Stimulated activated CD8-positive, alpha-beta memory T cell treated with anti-CD3 and anti-CD28 coated beads, Interleukin-7, amount 100 ng/mL, for 48 hours (primary cell): ENCODE measurements around the gene SLC7A4.
"Not testable (repeated sequence)": the region's sequence is repeated elsewhere in the genome, so short reads cannot be mapped to it uniquely, and the experiment has no call there.

Source experiments
- DNase-seq, 2 donors: peaks; one replicate each; pipeline ENCODE4 v3.0.0-alpha.2; 2020; ENCODE audit warnings: low read depth in 1 of 2; ENCODE audit errors: extremely low read depth in 1 of 2

Gene SLC7A4

DNA sequence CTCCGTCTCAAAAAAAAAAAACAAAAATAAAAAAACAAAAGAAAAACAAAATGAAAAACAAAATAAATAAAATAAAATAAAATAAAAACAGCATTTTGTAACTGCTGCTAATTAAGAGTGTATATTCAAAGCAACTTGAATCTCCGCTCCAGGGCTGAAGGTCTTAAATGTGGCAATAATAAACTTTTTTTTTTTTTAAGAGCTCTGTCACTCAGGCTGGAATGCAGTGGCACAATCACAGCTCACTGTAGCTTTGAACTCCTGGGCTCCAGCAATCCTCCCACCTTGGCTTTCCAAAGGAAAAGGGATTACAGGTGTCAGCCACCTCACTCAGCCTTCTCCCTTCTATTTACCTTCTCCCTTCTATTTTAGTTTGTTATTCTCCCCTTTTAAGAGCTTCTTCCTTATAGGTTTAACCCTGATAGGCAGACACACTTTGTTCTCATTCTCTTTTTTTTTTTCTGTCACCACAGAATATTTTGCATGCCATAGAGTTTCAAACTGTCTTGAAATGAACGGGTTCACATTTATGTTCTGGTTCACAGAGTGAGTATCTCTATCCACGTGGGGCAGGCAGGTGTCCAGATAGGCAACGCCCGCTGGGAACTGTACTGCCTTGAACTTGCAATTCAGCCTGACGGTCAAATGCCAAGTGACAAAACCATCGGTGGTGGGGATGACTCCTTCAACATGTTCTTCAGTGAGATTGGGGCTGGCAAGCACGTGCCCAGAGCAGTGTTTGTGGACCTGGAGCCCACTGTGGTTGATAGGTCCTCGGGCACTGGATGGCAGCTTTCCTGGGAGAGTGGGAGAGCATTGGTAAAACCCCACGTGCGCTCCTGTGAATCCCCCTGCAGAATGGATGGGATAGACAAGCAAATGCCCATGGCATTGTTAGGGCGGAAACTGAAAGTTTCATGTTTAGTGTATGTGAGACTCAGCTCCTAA lies 32.8 kb upstream of the SLC7A4 start:
- no peak for DNase-seq

DNA sequence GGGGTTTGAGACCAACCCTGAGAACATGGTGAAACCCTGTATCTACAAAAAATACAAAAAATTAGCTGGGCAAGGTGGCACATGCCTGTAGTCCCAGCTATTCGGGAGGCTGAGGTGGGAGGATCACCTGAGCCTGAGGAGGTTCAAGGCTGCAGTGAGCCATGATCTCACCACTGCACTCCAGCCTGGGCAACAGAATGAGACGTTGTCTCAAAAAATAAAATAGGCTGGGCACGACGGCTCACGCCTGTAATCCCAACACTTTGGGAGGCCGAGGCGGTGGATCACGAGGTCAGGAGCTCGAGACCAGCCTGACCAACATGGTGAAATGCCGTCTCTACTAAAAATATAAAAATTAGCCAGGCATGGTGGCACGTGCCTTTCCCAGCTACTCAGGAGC lies 32.1 kb upstream of the SLC7A4 start:
- DNase-seq: not testable (repeated sequence)

DNA sequence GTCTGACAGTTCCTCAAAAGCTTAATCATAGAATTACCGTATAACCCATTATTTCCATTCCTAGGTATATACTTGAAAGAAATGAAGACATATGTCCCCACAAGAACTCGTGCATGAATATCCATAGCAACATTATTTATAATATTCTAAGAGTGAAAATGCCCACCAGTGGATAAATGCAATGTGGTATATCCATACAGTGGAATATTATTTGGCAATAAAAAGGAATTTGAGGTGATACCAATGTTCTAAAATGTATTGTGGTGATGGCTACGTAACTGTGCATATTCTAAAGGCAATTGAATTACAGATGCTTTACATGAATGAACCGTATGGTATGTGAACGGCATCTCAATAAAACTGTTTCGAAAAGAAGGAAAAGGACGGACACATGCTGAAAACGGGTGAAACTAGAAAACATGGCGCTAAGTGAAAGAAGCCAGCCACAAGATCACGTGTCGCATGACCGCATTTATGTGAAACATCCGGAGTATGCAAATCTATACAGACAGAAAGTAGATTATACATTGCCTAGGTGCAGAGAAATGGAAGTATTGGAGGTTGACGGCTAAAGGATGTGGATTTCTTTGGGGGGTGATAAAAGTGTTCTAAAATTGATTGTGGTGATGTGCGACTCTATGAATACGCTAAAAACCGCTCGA lies 29.4 kb upstream of the SLC7A4 start:
- DNase-seq: not testable (repeated sequence)

DNA sequence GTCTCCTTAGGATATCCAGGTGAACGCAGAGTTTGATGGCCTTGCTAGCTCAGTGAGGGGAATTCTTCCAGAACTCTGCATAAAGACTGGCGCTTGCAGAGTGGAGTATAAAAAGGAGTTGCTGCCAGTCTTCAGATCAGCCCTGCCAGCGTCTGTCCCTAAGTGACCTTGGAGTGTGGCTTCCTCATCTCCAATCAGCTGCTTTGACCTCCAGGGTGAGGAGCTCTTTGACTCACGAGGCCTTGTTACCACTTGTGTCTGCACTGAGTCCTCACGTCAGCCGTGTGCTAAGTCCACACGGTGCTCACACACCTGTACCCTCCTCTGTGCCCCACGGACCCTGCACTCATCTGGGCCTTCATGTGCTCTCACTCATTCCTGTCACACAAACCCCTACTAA lies 28.0 kb upstream of the SLC7A4 start:
- DNase-seq: not testable (repeated sequence)

DNA sequence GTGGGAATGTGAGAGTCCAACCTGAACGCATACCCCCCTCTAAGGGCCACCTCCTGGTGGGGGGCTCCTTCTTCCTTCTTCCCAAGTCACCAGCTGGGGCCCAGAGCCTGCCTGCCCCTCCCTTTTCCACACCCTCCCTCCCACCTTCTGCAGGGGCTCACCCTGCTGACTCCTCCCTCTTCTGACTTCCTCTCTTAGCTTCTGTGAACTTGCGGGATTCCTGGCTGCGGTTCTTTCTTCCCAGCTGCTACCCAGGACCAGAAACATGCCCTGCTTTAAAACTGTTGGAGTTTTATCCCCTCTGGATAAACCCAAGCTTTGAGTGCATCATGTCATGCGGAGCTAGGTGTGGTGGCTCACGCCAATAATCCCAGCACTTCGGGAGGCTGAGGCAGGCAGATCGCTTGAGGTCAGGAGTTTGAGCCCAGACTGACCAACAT lies 23.5 kb upstream of the SLC7A4 start:
- DNase-seq: no peak

DNA sequence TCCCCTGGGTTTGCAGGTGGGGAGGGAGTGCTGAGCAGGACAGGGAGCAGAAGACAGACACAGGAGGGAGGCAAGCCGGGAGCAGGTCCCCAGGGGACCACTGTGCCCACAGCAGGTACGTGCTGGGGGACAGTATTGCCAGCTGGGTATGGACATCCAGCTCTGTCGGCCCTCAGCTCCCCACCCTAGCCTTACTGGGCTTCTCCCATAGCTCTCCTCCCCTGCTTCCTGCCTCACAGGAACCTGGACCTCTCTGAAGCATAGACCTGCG lies 23.1 kb upstream of the SLC7A4 start:
- DNase-seq: no peak

DNA sequence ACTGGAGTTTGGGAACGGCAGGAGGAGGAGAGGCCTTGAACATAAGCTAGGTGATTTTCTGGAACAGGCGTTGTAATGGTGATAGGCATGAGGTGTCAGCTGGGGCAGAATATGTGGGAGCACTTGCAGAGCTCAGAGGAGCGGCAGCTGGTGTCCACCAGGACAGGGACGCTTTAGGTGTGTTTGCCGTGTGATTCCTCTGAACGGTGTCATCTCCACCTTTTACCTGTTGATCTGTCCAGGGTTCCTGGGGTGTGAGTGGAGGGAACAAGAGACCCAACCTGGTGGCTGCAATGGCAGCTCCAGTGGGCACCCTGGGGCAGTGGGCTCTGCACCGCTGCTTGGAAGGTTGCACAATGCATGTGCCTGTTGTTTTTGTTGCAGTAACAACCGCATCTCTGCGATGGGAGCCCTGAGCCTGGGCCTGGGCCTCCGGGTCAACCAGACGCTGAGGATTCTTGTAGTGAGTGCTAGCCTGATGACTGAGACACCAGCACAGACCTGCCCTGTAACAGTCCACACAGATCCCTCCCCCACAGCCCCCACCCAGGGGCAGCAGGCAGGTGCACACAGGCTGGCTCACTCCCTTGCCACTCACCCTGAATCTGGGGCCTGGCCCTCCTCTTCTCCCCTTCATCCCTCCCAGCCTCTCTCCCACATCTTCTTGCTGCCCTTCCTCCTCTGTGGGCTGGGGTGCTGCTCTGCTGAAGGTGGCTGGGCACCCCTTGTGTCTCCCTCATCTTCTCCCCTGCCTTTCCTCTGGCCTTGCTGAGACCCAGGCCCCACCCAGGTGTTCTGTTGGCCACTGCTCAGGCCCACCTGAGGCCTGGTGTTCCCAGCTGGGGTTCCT lies 22.6 kb upstream of the SLC7A4 start:
- no peak for DNase-seq

DNA sequence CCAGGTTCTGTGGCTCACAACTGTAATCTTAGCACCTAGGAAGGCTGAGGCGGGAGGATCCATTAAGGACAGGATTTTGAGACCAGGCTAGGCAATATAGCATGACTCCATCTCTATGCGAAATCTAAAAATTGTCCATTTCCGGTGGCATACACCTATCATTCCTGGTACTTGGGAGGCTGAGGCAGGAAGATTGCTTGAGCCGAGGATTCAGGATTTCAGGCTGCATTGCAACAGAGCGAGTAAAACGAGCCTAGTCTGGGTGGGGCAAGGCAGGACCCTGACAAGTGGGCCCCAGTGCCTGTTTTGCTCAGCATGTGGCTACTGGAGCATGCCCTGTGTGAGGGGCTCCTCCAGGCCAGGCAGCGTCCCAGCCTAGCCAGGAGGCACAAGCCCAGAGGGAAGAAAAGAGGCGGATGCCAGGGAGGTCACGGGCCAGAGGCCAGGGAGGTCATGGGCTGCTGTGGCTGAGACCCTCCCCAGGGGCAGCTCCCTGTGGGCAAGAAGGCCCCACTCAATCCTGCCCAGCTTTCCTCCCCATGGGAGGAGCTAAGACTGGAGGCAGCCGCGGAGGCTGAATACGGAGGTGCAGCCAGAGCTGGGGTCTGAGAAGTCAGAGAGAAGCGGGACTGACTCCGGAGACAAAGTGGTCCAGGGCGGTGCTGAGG lies 21.8 kb upstream of the SLC7A4 start:
- DNase-seq: no peak

DNA sequence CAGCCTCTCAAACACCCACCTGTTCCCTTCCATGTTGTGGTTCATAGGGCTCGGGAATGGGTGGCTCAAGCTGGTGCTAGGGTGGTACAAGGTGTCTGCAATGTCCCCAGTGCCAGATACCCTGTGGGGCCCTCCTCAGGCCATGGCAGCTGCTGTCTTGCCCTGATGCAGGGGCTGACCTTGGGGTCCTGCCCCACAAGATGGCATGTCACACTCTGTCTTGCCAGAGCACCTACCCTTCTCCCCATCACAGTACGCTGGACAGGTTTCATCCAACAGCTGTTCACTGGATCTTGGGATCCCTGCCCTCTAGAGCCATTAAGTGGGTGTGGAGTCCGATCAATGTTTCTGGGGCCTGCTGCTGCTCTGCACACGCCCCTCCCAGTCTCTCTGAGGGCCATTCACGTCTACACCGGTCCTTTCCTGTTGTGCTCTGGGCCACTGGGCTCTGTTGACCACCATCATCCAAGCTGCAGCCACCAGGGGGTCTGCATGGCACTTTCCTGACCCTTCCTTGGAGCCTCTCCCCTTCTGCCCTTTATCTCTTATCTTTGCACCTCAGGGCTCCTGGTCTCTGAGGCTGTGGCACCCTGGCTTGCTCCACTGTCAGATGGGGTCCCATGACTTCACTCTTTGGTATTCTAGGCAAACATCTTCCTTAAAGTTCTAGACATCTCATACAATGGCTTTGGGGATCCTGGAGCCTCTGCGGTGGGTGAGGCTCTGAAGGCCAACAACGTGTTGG lies 20.5 kb upstream of the SLC7A4 start:
- DNase-seq: no peak

DNA sequence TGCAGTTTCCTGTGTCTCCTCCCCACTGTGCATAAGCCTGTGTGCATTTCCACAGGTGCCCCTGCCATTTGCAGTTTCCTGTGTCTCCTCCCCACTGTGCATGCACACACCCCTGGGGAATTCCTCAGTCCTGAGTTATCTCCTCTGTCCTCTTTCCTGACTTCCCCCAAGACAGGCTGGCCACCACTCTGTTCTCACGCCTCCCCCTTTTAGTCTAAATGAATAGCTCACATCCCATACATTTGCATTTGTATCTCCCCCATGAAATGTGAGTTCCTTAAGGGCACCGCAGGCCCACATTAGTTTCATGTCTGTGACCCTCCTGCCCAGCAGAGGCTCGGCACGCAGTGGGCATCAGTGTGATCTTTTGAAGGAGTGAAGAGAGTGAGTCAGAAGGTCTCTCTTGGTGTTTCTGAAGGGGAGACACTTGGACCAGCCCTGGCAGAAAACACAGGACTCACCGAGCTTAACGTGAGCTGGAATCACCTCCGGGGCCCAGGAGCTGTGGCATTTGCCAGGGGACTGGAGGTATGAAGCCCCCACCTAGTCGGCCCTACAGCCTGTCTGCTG lies 19.6 kb upstream of the SLC7A4 start:
- DNase-seq: no peak

DNA sequence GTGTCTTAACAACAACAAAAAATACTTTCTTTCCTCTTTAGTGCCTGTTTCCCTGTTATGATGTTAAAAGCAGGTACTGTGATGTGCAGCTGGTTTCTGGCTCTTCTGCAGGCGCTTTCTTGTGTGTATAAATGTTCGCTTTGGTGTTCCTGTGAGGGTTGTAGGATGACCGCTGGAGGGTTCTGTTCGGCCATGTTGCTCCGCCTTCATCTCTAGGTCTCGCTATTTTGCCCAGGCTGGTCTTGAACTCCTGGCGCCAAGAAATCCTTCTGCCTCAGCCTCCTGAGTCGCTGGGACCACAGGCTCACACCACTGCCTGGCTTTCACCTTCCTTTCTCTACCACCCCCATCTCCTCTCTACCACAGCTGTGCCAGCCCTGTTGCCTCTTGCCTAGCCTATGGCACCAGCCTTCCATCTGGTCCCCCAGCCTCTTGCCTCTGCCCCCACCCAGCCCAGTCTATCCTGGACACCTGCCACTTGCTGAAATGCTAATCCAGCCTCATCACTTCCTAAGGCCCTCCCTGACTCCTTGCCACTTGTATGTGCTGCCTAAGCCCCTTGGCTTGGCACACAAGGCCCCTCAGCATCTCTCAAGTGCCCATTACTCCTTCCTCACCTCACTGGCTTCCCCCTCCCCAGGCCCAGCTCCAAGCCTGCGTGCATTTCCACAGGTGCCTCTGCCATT lies 18.9 kb upstream of the SLC7A4 start:
- DNase-seq: no peak

DNA sequence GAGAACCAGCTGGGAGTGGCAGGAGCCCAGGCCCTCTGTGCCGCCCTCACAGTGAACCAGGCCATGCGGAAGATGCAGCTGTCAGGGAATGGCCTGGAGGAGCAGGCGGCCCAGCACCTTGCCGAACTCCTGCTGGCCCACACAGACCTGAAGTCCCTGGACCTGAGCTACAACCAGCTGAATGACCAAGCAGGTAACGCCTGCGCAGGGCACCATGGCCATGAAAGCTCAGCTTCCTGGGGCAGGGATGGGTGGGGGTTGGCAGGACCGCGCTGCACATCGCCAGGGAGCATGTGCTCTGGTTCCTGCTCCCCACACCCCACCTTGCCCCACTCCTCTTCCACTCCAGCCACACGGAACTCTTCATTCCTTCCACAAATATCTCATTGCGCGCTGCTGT lies 16.6 kb upstream of the SLC7A4 start:
- DNase-seq: not testable (repeated sequence)

DNA sequence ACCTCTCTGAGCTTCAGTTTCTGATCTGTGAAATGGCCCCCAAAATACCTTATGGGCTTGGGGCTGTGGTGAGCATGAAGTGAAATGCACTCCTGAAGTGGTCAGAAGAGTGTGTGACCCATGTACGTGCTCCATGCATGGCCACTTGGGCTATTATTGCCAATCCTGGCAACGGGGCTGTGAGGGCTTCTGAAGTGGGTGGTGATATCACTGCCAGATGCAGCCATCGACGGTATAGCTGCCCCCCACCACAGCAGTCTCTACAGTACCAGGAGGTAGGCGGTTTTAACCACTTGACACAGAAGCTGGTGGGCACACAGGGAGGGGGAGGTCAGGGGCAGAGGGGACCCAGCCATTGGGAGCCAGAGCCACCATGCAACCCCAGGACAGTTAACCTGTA lies 16.1 kb upstream of the SLC7A4 start:
- DNase-seq: not testable (repeated sequence)

DNA sequence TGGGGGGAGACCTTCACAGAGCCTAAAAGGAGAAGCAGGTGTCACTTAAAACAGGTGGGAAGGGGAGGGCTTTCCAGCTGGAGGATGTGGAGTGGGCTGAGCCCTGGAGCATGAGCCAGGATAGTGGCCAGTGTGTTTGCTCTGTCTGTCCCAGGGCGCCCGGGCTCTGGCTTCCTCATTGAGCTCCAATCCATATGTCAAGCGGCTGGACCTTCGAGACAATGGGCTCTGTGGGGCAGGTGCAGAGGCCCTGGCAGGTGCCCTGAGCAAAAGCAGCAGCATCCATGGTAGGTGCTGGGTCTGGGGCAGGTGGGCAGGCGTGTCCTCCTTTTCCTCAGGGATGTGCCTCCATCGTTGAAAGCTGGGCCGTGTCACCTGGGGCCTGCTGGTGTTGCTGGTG lies 15.4 kb upstream of the SLC7A4 start:
- DNase-seq: no peak

DNA sequence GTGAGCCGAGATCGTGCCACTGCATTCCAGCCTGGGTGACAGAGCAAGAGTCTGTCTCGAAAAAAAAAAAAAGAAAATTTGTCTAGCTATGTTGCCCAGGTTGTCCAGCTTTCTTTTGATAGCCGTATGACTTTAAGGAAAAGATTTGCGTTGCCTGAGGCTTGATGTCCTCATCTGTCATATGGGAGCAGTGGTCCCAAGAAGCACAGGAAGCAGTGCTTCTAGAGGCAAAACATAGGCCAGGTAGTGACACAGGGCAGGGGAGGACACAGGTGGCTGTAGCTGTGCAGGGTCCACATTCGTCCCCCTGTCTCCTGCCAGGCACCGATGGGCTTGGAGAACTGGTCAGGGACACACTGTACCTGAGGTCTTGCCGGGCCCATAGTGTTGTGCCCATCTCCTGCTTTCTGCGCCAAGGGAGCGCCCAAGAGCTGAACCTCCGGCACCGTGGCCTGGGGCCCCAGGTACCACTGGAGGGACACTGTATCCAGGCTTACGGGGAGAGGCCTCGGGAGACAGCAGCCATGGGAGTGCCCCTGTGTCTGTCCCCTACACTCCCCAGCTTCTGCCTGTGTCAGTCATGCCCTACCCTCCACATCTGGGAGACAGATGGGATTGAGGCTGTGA lies 14.8 kb upstream of the SLC7A4 start:
- DNase-seq: no peak

DNA sequence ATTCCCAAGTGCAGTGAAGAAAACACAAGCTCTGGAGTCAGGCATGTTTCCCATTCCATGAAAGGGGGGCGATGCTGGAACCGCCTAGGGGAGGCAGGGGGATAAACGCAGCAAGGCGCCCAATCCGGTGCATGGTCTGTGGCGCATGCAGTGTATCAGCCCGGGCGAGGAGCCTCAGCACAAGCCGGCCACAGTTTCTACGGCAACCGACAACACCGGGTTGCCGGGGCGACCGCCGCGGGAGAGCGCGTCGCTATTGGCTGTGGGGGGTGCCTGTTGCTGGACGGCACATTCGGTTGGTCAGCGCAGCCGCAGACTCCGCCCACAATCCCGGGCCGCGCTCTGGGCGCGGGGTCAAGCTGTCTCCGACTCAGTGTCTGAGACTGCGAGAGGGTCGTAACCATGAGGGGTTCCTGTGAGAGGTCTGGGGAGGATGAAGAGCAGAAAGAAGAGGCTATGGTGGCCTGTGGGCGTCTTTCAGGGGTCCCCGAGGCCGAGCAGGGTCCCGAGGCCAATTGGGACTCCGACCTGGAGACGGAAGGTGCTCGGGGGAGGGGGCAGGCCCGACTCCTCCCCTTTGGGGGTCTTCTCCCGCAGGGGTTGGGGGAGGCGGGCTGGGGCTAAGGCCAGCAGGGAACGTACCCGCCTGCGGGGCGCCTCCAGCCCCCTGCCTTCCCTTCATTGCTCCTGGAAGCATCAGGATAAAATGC lies 13.4 kb upstream of the SLC7A4 start, which contains the start of gene LRRC74B:
LRRC74B (plus strand) TSS at position 362 of the 710 bp plus-strand sequence; CDS start at position 403, 41 bp downstream.
- DNase-seq: peak; percentile 64 to 74

DNA sequence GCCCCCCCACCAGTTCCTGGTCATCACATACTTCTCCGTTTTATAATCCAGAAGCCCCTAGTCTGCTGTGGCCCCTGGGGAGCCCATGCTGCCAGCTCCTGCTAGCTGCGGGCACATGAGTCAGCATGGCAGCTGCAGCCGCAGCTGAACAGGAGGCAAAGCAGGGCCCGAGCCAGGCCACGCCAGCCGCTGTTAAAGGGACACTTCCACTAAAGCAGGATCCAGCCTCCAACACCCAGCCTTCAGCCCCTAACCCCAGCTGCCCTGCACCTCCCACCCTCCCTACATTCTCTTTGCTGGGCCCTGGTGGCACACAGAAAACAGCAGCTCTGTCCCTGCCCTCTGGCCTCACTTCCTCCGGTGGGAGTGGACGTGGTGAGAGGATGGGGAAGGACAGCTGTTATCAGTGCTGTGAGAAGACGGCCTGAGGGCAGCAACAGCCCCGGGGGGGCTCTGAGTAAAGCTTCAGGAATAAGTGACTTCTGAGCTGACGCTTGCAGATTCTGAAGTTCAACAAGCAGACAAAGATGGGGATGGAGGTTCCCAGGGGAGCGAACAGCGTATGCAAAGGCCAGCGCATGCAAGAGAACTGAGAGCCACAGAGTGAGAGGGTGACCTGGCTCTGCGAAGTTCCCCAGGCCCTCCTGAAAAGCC lies 12.7 kb upstream of the SLC7A4 start:
- DNase-seq: no peak
